ENCODE results near the gene MBNL2.

DNA sequence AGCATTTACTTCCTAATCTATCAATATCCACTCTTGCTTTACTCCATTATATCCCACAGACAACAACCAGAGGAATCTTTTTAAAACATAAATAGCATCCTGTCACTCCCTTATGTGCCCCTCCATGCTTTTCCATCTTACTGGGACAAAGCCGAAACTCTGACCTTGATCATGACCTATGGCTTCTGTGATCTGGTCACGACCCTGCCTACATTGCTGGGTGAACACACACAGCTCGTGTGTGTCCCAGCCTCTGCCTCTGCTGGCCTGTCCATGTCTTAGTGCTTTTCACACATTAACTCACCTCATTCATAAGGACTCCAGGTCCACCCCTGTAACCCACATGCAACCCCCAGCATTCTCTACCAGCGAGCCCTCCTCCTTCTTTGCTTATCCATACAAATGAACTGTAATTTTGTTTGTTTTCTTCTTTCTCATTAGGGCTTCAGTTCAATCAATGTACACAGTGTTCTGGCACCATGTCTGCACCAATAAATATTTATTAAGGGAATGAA is 115.9 kb downstream of the MBNL2 start:
- TF ChIP-seq, protein P1, sequence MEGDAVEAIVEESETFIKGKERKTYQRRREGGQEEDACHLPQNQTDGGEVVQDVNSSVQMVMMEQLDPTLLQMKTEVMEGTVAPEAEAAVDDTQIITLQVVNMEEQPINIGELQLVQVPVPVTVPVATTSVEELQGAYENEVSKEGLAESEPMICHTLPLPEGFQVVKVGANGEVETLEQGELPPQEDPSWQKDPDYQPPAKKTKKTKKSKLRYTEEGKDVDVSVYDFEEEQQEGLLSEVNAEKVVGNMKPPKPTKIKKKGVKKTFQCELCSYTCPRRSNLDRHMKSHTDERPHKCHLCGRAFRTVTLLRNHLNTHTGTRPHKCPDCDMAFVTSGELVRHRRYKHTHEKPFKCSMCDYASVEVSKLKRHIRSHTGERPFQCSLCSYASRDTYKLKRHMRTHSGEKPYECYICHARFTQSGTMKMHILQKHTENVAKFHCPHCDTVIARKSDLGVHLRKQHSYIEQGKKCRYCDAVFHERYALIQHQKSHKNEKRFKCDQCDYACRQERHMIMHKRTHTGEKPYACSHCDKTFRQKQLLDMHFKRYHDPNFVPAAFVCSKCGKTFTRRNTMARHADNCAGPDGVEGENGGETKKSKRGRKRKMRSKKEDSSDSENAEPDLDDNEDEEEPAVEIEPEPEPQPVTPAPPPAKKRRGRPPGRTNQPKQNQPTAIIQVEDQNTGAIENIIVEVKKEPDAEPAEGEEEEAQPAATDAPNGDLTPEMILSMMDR (IDR thresholded peaks at IDR 0.05; ENCODE audit: low read depth, low read length, poor library complexity, severe bottlenecking) = no peak
- no peak for TF ChIP-seq EZH2phosphoT487 (IDR thresholded peaks at IDR 0.05; ENCODE audit: borderline replicate concordance, low read length)

Measured in DOHH2 (cell line).